ENCODE measurements around the gene PCSK6.

Gene PCSK6

DNA sequence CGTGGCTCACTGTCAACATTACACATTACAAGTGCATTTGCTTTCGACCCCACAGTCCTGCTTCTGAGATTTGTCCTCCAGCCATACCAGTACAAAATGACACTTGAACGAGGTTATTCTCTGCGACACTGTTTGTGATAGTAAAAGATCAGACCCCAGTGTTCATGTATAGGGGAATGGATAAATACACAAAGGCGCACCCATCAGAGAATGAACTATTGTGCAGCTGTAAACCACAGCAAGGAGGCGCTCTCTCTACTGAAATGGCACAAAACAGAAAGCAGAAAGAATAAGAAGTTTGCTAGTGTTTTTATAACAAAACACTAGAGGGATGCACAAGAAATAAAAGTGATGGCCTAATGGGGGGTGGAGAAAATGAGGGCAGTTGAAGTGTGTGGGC lies 232.8 kb downstream of the PCSK6 start:
- no peak overlapping the region for H3K4me3 ChIP-seq (replicated peaks; ENCODE audit: insufficient read depth, low read length)
- TF ChIP-seq POLR2AphosphoS5 (IDR thresholded peaks at IDR 0.05; ENCODE audit: low read depth): no peak
- TF ChIP-seq, protein P1, sequence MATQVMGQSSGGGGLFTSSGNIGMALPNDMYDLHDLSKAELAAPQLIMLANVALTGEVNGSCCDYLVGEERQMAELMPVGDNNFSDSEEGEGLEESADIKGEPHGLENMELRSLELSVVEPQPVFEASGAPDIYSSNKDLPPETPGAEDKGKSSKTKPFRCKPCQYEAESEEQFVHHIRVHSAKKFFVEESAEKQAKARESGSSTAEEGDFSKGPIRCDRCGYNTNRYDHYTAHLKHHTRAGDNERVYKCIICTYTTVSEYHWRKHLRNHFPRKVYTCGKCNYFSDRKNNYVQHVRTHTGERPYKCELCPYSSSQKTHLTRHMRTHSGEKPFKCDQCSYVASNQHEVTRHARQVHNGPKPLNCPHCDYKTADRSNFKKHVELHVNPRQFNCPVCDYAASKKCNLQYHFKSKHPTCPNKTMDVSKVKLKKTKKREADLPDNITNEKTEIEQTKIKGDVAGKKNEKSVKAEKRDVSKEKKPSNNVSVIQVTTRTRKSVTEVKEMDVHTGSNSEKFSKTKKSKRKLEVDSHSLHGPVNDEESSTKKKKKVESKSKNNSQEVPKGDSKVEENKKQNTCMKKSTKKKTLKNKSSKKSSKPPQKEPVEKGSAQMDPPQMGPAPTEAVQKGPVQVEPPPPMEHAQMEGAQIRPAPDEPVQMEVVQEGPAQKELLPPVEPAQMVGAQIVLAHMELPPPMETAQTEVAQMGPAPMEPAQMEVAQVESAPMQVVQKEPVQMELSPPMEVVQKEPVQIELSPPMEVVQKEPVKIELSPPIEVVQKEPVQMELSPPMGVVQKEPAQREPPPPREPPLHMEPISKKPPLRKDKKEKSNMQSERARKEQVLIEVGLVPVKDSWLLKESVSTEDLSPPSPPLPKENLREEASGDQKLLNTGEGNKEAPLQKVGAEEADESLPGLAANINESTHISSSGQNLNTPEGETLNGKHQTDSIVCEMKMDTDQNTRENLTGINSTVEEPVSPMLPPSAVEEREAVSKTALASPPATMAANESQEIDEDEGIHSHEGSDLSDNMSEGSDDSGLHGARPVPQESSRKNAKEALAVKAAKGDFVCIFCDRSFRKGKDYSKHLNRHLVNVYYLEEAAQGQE (IDR thresholded peaks at IDR 0.05; ENCODE audit: insufficient replicate concordance, low read depth): no peak
- no peak for TF ChIP-seq GABPA (IDR thresholded peaks at IDR 0.05; ENCODE audit: low read depth)
- no peak for TF ChIP-seq SPI1 (IDR thresholded peaks at IDR 0.05; ENCODE audit: borderline replicate concordance, low read depth)
- TF ChIP-seq, protein P2, sequence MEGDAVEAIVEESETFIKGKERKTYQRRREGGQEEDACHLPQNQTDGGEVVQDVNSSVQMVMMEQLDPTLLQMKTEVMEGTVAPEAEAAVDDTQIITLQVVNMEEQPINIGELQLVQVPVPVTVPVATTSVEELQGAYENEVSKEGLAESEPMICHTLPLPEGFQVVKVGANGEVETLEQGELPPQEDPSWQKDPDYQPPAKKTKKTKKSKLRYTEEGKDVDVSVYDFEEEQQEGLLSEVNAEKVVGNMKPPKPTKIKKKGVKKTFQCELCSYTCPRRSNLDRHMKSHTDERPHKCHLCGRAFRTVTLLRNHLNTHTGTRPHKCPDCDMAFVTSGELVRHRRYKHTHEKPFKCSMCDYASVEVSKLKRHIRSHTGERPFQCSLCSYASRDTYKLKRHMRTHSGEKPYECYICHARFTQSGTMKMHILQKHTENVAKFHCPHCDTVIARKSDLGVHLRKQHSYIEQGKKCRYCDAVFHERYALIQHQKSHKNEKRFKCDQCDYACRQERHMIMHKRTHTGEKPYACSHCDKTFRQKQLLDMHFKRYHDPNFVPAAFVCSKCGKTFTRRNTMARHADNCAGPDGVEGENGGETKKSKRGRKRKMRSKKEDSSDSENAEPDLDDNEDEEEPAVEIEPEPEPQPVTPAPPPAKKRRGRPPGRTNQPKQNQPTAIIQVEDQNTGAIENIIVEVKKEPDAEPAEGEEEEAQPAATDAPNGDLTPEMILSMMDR (IDR thresholded peaks at IDR 0.05; ENCODE audit: insufficient read depth, low read length): no peak
- no peaks in the 10 kb centered on the region for H3K27me3 ChIP-seq (ENCODE audit: insufficient read depth, poor library complexity, severe bottlenecking)
- no peak overlapping the region for H3K27ac ChIP-seq (replicated peaks)
- no peak for DNase-seq (ENCODE audit: low read depth in 1 of 2, low spot score in 1 of 2)

DNA sequence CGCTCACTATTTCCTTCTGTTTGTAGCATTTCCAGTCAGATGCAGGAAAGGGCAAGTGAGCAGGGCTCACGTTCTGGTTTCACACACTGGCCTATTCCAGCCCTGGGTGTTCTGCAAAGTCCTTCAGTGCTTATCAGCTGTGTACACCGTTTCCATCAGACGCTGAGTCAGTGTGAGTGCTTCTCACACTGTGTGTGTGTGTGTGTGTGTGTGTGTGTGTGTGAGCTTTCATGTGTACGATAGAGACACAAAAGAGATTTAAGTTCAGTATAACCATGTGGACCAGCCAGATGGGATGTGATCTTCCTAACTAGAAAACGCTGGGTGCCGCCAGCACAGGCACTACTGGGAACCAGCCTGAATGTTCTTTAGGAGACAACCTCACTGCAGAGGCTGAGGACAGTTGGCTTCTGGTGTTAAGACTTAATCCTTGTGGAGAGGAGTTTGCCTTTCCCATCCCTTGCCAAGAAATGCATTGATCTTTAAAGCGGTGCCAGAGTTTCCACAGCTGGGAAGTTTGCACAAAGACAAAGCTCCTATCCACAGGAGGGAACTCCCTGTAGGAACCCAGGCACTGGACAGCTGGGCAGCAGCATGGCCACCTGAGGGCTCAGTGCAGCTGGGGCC lies 233.8 kb downstream of the PCSK6 start:
- no peak for DNase-seq (ENCODE audit: low read depth in 1 of 2, low spot score in 1 of 2)
- no peaks in the 10 kb centered on the region for H3K27me3 ChIP-seq (ENCODE audit: insufficient read depth, poor library complexity, severe bottlenecking)
- no peak overlapping the region for H3K4me3 ChIP-seq (replicated peaks; ENCODE audit: insufficient read depth, low read length)
- TF ChIP-seq, protein P2 (IDR thresholded peaks at IDR 0.05; ENCODE audit: insufficient read depth, low read length): no peak
- TF ChIP-seq GABPA (IDR thresholded peaks at IDR 0.05; ENCODE audit: low read depth): no peak
- TF ChIP-seq, protein P1 (IDR thresholded peaks at IDR 0.05; ENCODE audit: insufficient replicate concordance, low read depth): no peak
- TF ChIP-seq SPI1 (IDR thresholded peaks at IDR 0.05; ENCODE audit: borderline replicate concordance, low read depth): no peak
- TF ChIP-seq POLR2AphosphoS5 (IDR thresholded peaks at IDR 0.05; ENCODE audit: low read depth): no peak
- H3K27ac ChIP-seq (replicated peaks): no peak overlapping the region

DNA sequence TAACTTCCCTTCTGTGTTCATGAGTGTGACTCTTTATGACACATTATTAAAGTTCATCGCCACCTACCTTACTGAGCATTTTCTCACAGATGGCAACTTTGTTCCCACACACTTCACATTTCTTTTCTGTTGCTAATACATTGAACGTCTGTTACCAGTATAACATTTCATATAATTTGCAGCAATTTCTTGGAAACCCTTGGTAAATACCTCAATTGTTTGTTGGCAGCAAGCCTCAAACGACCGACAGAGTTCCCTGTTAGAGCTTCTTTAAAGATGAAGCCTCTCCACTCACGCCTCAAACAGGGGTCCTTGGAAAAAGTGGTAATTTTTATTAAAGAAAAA lies 234.5 kb downstream of the PCSK6 start:
- Histone ChIP-seq H3K4me3 (replicated peaks; ENCODE audit: insufficient read depth, low read length) (no peak overlapping the region), H3K27me3 (ENCODE audit: insufficient read depth, poor library complexity, severe bottlenecking) (no peaks in the 10 kb centered on the region), H3K27ac (replicated peaks) (no peak overlapping the region)
- TF ChIP-seq, protein P2 (IDR thresholded peaks at IDR 0.05; ENCODE audit: insufficient read depth, low read length): no peak
- TF ChIP-seq GABPA (IDR thresholded peaks at IDR 0.05; ENCODE audit: low read depth) (no peak), SPI1 (IDR thresholded peaks at IDR 0.05; ENCODE audit: borderline replicate concordance, low read depth) (no peak), POLR2AphosphoS5 (IDR thresholded peaks at IDR 0.05; ENCODE audit: low read depth) (no peak)
- TF ChIP-seq, protein P1 (IDR thresholded peaks at IDR 0.05; ENCODE audit: insufficient replicate concordance, low read depth): no peak
- no peak for DNase-seq (ENCODE audit: low read depth in 1 of 2, low spot score in 1 of 2)

Measured in HL-60 (cell line).